Measurements from ENCODE around the gene CALU. TPM values are rescaled to one million over a fixed set of nuclear protein-coding genes. Genes with fewer than 3 reads are reported as not detected.

Gene CALU
- total and polyA plus RNA-seq, 10 of the 15 experiments (the other 5 are each of a cell fraction or from before 2014, with no cell fraction given), result 31.2 to 75.6 (median 42.1) TPM

DNA sequence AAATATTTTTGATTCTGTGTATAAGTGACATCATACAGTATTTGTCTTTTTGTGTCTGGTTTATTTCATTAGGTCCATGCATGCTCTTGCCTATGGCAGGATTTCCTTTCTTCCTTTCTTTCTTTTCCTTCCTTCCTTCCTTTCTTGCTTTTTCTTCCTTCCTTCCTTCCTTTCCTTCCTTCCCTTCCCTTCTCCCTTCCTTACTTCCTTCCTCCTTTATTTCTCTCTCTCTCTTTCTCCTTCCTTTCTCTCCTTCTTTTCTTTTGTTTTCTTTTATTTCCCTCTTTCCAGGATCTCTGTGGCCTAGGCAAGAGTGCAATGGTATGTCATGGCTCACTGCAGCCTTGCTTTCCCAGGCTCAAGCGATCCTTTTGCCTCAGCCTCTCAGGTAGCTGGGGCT, 31.4 kb upstream of the CALU start (continued):
- TF ChIP-seq, protein P1, sequence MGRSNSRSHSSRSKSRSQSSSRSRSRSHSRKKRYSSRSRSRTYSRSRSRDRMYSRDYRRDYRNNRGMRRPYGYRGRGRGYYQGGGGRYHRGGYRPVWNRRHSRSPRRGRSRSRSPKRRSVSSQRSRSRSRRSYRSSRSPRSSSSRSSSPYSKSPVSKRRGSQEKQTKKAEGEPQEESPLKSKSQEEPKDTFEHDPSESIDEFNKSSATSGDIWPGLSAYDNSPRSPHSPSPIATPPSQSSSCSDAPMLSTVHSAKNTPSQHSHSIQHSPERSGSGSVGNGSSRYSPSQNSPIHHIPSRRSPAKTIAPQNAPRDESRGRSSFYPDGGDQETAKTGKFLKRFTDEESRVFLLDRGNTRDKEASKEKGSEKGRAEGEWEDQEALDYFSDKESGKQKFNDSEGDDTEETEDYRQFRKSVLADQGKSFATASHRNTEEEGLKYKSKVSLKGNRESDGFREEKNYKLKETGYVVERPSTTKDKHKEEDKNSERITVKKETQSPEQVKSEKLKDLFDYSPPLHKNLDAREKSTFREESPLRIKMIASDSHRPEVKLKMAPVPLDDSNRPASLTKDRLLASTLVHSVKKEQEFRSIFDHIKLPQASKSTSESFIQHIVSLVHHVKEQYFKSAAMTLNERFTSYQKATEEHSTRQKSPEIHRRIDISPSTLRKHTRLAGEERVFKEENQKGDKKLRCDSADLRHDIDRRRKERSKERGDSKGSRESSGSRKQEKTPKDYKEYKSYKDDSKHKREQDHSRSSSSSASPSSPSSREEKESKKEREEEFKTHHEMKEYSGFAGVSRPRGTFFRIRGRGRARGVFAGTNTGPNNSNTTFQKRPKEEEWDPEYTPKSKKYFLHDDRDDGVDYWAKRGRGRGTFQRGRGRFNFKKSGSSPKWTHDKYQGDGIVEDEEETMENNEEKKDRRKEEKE (IDR thresholded peaks at IDR 0.05), result no peak
- TF ChIP-seq PAX5 (IDR thresholded peaks at IDR 0.05; ENCODE audit: borderline replicate concordance, low read depth, low read length) (no peak), IRF5 (IDR thresholded peaks at IDR 0.05; ENCODE audit: borderline replicate concordance) (no peak), ZNF207 (IDR thresholded peaks at IDR 0.05; ENCODE audit: borderline replicate concordance) (no peak), MEF2B (IDR thresholded peaks at IDR 0.05; ENCODE audit: partially characterized antibody, poor library complexity, severe bottlenecking) (no peak), SMARCA5 (IDR thresholded peaks at IDR 0.05) (no peak)
- TF ChIP-seq, protein P2, sequence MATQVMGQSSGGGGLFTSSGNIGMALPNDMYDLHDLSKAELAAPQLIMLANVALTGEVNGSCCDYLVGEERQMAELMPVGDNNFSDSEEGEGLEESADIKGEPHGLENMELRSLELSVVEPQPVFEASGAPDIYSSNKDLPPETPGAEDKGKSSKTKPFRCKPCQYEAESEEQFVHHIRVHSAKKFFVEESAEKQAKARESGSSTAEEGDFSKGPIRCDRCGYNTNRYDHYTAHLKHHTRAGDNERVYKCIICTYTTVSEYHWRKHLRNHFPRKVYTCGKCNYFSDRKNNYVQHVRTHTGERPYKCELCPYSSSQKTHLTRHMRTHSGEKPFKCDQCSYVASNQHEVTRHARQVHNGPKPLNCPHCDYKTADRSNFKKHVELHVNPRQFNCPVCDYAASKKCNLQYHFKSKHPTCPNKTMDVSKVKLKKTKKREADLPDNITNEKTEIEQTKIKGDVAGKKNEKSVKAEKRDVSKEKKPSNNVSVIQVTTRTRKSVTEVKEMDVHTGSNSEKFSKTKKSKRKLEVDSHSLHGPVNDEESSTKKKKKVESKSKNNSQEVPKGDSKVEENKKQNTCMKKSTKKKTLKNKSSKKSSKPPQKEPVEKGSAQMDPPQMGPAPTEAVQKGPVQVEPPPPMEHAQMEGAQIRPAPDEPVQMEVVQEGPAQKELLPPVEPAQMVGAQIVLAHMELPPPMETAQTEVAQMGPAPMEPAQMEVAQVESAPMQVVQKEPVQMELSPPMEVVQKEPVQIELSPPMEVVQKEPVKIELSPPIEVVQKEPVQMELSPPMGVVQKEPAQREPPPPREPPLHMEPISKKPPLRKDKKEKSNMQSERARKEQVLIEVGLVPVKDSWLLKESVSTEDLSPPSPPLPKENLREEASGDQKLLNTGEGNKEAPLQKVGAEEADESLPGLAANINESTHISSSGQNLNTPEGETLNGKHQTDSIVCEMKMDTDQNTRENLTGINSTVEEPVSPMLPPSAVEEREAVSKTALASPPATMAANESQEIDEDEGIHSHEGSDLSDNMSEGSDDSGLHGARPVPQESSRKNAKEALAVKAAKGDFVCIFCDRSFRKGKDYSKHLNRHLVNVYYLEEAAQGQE (IDR thresholded peaks at IDR 0.05; ENCODE audit: low read depth, low read length), result no peak
